GM23338 (cell line): ENCODE data around the gene CDK18. TPM values are rescaled to one million over a fixed set of nuclear protein-coding genes. Genes with fewer than 3 reads are reported as not detected.
A peak's percentile ranks its signal among the peaks of the same experiment; 100 is the strongest.

Experiments
- ATAC-seq: fragments of 200-7000 bp; cut with Tn5 transposase; 3 replicates; pipeline ENCODE4 v1.9.1; 2020
- DNase-seq: peaks from one replicate; pipeline ENCODE4 v3.0.0-alpha.2; 2015; ENCODE audit warnings: low spot score
- H2AFZ ChIP-seq: fragments of 200-600 bp; sonication (generic); 2 replicates; pipeline ENCODE4 v1.8.0; 2016; ENCODE audit warnings: antibody characterized with exemption, mild to moderate bottlenecking, moderate library complexity
- H3F3A ChIP-seq: fragments of 200-600 bp; sonication (generic); replicated peaks from 2 replicates; pipeline ENCODE4 v1.8.0; 2017; ENCODE audit warnings: antibody characterized with exemption, mixed run types, low read depth
- H3K27ac ChIP-seq: fragments of 200-600 bp; sonication (generic); 2 replicates; pipeline ENCODE4 v1.6.1; 2016; ENCODE audit warnings: low read depth
- H3K27me3 ChIP-seq: fragments of 200-600 bp; sonication (generic); 2 replicates; pipeline ENCODE4 v1.8.0; 2016; ENCODE audit warnings: mild to moderate bottlenecking, mixed run types, moderate library complexity; ENCODE audit not compliant: insufficient read depth
- H3K36me3 ChIP-seq: fragments of 200-600 bp; sonication (generic); 2 replicates; pipeline ENCODE4 v1.8.0; 2016; ENCODE audit warnings: mild to moderate bottlenecking; ENCODE audit not compliant: insufficient read depth
- H3K4me1 ChIP-seq: fragments of 200-600 bp; sonication (generic); 2 replicates; pipeline ENCODE4 v1.8.0; 2016; ENCODE audit warnings: mild to moderate bottlenecking, moderate library complexity; ENCODE audit not compliant: insufficient read depth
- H3K4me2 ChIP-seq: fragments of 200-600 bp; sonication (generic); 2 replicates; pipeline ENCODE4 v1.7.1; 2017; ENCODE audit warnings: mixed run types
- H3K4me3 ChIP-seq: fragments of 200-600 bp; sonication (generic); 2 replicates; pipeline ENCODE4 v1.6.1; 2016; ENCODE audit warnings: mixed run types
- H3K79me2 ChIP-seq: fragments of 200-600 bp; sonication (generic); replicated peaks from 2 replicates; pipeline ENCODE4 v1.8.0; 2017; ENCODE audit warnings: mild to moderate bottlenecking; ENCODE audit not compliant: insufficient read depth
- H3K9me2 ChIP-seq: fragments of 200-600 bp; sonication (generic); 2 replicates; pipeline ENCODE4 v1.8.0; 2017; ENCODE audit not compliant: insufficient read depth
- H4K20me1 ChIP-seq: fragments of 200-600 bp; sonication (generic); replicated peaks from 2 replicates; pipeline ENCODE4 v1.8.0; 2017; ENCODE audit warnings: mild to moderate bottlenecking; ENCODE audit not compliant: insufficient read depth
- H3K27ac Mint-ChIP-seq: 2 replicates; pipeline ENCODE4 v1.8.0; 2020; ENCODE audit warnings: inconsistent platforms, mild to moderate bottlenecking, moderate library complexity, mixed read lengths
- H3K27me3 Mint-ChIP-seq: 3 replicates; pipeline ENCODE4 v1.8.0; 2022; ENCODE audit warnings: low read depth, mild to moderate bottlenecking, moderate library complexity, mixed read lengths, inconsistent platforms; ENCODE audit not compliant: insufficient read depth, poor library complexity
- H3K36me3 Mint-ChIP-seq: 3 replicates; pipeline ENCODE4 v1.8.0; 2021; ENCODE audit warnings: low read depth, mild to moderate bottlenecking, inconsistent platforms, moderate library complexity, mixed read lengths
- H3K4me1 Mint-ChIP-seq: 3 replicates; pipeline ENCODE4 v1.8.0; 2020; ENCODE audit warnings: mild to moderate bottlenecking, inconsistent platforms, mixed read lengths
- H3K4me3 Mint-ChIP-seq: 3 replicates; pipeline ENCODE4 v1.8.0; 2021; ENCODE audit warnings: moderate library complexity, mild to moderate bottlenecking, inconsistent platforms, mixed read lengths
- H3K9me3 Mint-ChIP-seq: 3 replicates; pipeline ENCODE4 v1.8.0; 2020; ENCODE audit warnings: moderate library complexity, mild to moderate bottlenecking, inconsistent platforms, mixed read lengths
- EZH2phosphoT487 ChIP-seq: fragments of 200-600 bp; sonication (generic); IDR thresholded peaks from one replicate; pipeline ENCODE4 v1.8.1; 2018; ENCODE audit warnings: antibody characterized with exemption; ENCODE audit not compliant: unreplicated experiment
- NANOG ChIP-seq: IDR thresholded peaks from 2 replicates; pipeline ENCODE4 v1.6.1; 2016; ENCODE audit warnings: antibody characterized with exemption, borderline replicate concordance
- POLR2AphosphoS5 ChIP-seq: IDR thresholded peaks from 2 replicates; pipeline ENCODE4 v1.6.1; 2016; ENCODE audit warnings: antibody characterized with exemption, low read depth
- REST ChIP-seq: IDR thresholded peaks from one replicate; pipeline ENCODE4 v1.6.1; 2018; ENCODE audit warnings: antibody characterized with exemption; ENCODE audit not compliant: unreplicated experiment
- ZNF462 ChIP-seq: fragments of 250-450 bp; sonication (Bioruptor Pico); IDR thresholded peaks from 2 replicates; pipeline ENCODE4 v1.5.0; 2020; ENCODE audit warnings: mild to moderate bottlenecking, moderate library complexity
- polyA plus RNA-seq: library from polyadenylated mRNA; unstranded; fragments of >200 nt; fragmentation: Nextera tagmentation; extraction: Ambion mirVana; gene quantifications from 2 replicates; pipeline ENCODE4 v1.2.1, GENCODE V29; 2016
- total RNA-seq: library from RNA; depleted of rRNA; stranded (reverse); fragments of >200 nt; shearing (Covaris generic); gene quantifications from 2 replicates; pipeline ENCODE4 v1.2.3, GENCODE V29; 2014

The CDK18 gene
- total and polyA plus RNA-seq, 2 experiments from 2014 or later: 21.1 to 46.5 TPM

- TF ChIP-seq ZNF462 (CRISPR knock-in tag): no peak
- TF ChIP-seq NANOG: no peak
- no peak for TF ChIP-seq POLR2AphosphoS5
- no peak for TF ChIP-seq EZH2phosphoT487
- no peak for TF ChIP-seq REST
Measured at GRCh38 chr1:205476648-205477047, 27.8 kb upstream of the CDK18 start (continued).

GRCh38 chr1:205477121-205477758, 27.2 kb upstream of the CDK18 start:
- H3K4me2 ChIP-seq: peak overlapping the region; percentile 55
- H3F3A ChIP-seq: peaks cover 2% of the 10 kb centered on the region; the same call in 1 of the 2 replicates
- H3K27me3 ChIP-seq: no peaks in the 10 kb centered on the region
- H3K79me2 ChIP-seq: no peaks in the 10 kb centered on the region
- Mint-ChIP-seq H3K4me3 (no peak overlapping the region), H3K9me3 (peaks cover 16% of the 10 kb centered on the region), H3K27me3 (peaks cover 25% of the 10 kb centered on the region), H3K27ac (no peak overlapping the region), H3K4me1 (peaks cover 55% of the 10 kb centered on the region), H3K36me3 (peaks cover 6% of the 10 kb centered on the region; the same call in 2 of the 3 replicates)
- H3K9me2 ChIP-seq: no peaks in the 10 kb centered on the region
- H3K4me1 ChIP-seq: peaks cover 10% of the 10 kb centered on the region; the same call in 1 of the 2 replicates
- DNase-seq (peak; percentile 71), ATAC-seq (peak; percentile 83)
- H2AFZ ChIP-seq: peak overlapping the region; percentile 81
- H3K36me3 ChIP-seq: no peaks in the 10 kb centered on the region
- H3K27ac ChIP-seq: no peak overlapping the region
- no peak overlapping the region for H3K4me3 ChIP-seq
- no peaks in the 10 kb centered on the region for H4K20me1 ChIP-seq
- no peak for TF ChIP-seq EZH2phosphoT487
- TF ChIP-seq ZNF462 (CRISPR knock-in tag): no peak
